ENCODE data around the gene PSME3IP1.

The PSME3IP1 gene

DNA sequence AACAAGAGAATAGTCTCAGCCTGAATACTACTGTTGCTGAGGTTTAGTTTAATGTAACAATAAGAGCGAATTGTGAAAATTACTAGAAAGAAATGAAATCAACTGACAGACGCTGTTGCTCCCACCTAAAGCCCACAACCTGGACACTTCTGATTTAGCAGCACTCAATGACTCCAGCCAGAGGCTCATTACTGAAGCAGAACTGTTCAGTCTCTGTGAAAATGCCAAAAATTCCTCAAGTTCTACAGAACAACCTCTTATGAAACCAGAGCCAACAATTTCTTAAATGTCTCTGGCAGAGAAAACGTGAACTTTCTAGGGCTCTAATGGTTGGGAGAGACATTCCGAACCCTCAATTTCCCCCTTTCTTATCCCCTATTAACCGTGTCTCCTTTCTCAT is 9.9 kb downstream of the PSME3IP1 start:
- Histone ChIP-seq H3K4me1 (ENCODE audit: control insufficient read depth, low read length) (no peaks in the 10 kb centered on the region), H3K9me3 (ENCODE audit: control insufficient read depth, insufficient read depth, low read length) (no peaks in the 10 kb centered on the region), H3K36me3 (ENCODE audit: control insufficient read depth, low read length) (peaks cover 35% of the 10 kb centered on the region), H4K20me1 (ENCODE audit: control insufficient read depth, insufficient read depth, low read depth, low read length) (no peaks in the 10 kb centered on the region), H3K27me3 (ENCODE audit: control insufficient read depth, low read length) (no peaks in the 10 kb centered on the region), H3K27ac (ENCODE audit: low read depth, low read length) (no peak overlapping the region), H3K4me2 (ENCODE audit: low read length) (no peak overlapping the region), H3K9me2 (replicated peaks; ENCODE audit: control insufficient read depth, low read length) (no peaks in the 10 kb centered on the region), H3F3A (ENCODE audit: control insufficient read depth, insufficient read depth) (no peaks in the 10 kb centered on the region), H3K4me3 (ENCODE audit: low read length) (no peak overlapping the region), H3K79me2 (ENCODE audit: control insufficient read depth, low read length) (peaks cover 28% of the 10 kb centered on the region)
- TF ChIP-seq, protein P1, sequence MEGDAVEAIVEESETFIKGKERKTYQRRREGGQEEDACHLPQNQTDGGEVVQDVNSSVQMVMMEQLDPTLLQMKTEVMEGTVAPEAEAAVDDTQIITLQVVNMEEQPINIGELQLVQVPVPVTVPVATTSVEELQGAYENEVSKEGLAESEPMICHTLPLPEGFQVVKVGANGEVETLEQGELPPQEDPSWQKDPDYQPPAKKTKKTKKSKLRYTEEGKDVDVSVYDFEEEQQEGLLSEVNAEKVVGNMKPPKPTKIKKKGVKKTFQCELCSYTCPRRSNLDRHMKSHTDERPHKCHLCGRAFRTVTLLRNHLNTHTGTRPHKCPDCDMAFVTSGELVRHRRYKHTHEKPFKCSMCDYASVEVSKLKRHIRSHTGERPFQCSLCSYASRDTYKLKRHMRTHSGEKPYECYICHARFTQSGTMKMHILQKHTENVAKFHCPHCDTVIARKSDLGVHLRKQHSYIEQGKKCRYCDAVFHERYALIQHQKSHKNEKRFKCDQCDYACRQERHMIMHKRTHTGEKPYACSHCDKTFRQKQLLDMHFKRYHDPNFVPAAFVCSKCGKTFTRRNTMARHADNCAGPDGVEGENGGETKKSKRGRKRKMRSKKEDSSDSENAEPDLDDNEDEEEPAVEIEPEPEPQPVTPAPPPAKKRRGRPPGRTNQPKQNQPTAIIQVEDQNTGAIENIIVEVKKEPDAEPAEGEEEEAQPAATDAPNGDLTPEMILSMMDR (IDR thresholded peaks at IDR 0.05; ENCODE audit: low read depth, low read length, poor library complexity, severe bottlenecking), result no peak
- TF ChIP-seq EZH2phosphoT487 (IDR thresholded peaks at IDR 0.05; ENCODE audit: borderline replicate concordance, low read length), result no peak

DNA sequence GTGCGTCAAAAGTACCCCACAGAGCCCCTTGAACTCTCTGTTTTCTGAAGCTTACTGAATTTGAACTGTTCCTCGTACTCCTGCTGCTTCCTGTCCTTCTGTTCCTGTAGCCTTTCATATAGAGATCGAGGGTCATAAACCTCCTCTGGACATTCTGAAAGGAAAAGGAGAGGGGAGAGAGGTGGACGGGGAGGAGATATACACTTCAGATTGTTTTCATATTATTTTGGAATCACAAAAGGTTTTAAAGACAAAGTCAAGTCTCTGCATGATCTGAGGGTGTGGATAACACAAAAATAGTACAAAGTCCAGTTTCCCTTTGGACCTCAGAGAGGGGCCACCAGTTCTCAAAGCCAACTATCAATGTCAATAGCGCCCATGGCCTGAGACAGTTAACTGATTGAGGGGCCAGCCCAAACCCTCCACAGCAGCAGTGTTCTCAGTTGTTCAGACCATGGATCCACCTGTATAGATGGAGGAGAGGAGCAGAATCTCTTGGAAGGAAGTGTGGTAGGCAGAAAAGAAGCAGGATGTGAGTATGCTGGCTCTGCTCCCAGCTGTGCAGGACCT is 13.0 kb downstream of the PSME3IP1 start:
- TF ChIP-seq, protein P1 (IDR thresholded peaks at IDR 0.05; ENCODE audit: low read depth, low read length, poor library complexity, severe bottlenecking), result no peak
- no peak for TF ChIP-seq EZH2phosphoT487 (IDR thresholded peaks at IDR 0.05; ENCODE audit: borderline replicate concordance, low read length)
- no peaks in the 10 kb centered on the region for H3K9me3 ChIP-seq (ENCODE audit: control insufficient read depth, insufficient read depth, low read length)

DNA sequence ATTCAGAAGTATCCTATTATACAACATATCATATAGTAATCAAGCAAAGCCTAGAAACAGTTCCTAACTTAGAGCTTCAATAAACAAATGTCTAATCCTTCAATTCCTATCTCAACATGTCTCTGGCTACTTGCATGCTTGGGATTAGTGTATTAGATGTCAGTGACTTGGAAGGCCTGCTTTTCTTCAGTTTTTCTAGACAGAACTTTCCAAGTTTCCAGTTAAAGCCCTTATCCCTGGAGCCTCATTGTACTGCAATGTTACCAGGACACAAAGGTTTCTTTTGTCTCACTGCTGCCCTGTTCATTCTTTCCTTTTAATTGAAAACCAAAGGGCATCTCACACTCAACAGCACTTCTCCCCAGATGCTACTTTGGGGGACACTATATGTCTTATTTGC is 16.5 kb downstream of the PSME3IP1 start:
- Histone ChIP-seq H3K4me2 (ENCODE audit: low read length) (no peak overlapping the region), H3F3A (ENCODE audit: control insufficient read depth, insufficient read depth) (no peaks in the 10 kb centered on the region; the same call in 1 of the 2 replicates)

More for the DNA sequence above, 13.0 kb downstream of the PSME3IP1 start:
- Histone ChIP-seq H3K36me3 (ENCODE audit: control insufficient read depth, low read length) (peaks cover 47% of the 10 kb centered on the region), H3K27me3 (ENCODE audit: control insufficient read depth, low read length) (no peaks in the 10 kb centered on the region), H4K20me1 (ENCODE audit: control insufficient read depth, insufficient read depth, low read depth, low read length) (no peaks in the 10 kb centered on the region), H3K9me2 (replicated peaks; ENCODE audit: control insufficient read depth, low read length) (no peaks in the 10 kb centered on the region), H3K4me2 (ENCODE audit: low read length) (no peak overlapping the region), H3F3A (ENCODE audit: control insufficient read depth, insufficient read depth) (no peaks in the 10 kb centered on the region; the same call in 1 of the 2 replicates), H3K79me2 (ENCODE audit: control insufficient read depth, low read length) (no peaks in the 10 kb centered on the region; the same call in 1 of the 2 replicates), H3K4me3 (ENCODE audit: low read length) (no peak overlapping the region), H3K27ac (ENCODE audit: low read depth, low read length) (no peak overlapping the region), H3K4me1 (ENCODE audit: control insufficient read depth, low read length) (no peaks in the 10 kb centered on the region)

More for the DNA sequence above, 16.5 kb downstream of the PSME3IP1 start:
- Histone ChIP-seq H3K36me3 (ENCODE audit: control insufficient read depth, low read length) (peaks cover 73% of the 10 kb centered on the region), H3K27ac (ENCODE audit: low read depth, low read length) (no peak overlapping the region), H3K9me2 (replicated peaks; ENCODE audit: control insufficient read depth, low read length) (no peaks in the 10 kb centered on the region), H4K20me1 (ENCODE audit: control insufficient read depth, insufficient read depth, low read depth, low read length) (no peaks in the 10 kb centered on the region), H3K9me3 (ENCODE audit: control insufficient read depth, insufficient read depth, low read length) (no peaks in the 10 kb centered on the region), H3K27me3 (ENCODE audit: control insufficient read depth, low read length) (no peaks in the 10 kb centered on the region), H3K4me1 (ENCODE audit: control insufficient read depth, low read length) (no peaks in the 10 kb centered on the region), H3K79me2 (ENCODE audit: control insufficient read depth, low read length) (no peaks in the 10 kb centered on the region), H3K4me3 (ENCODE audit: low read length) (no peak overlapping the region)
- TF ChIP-seq EZH2phosphoT487 (IDR thresholded peaks at IDR 0.05; ENCODE audit: borderline replicate concordance, low read length), result no peak
- TF ChIP-seq, protein P1 (IDR thresholded peaks at IDR 0.05; ENCODE audit: low read depth, low read length, poor library complexity, severe bottlenecking), result no peak

All from DOHH2 (cell line).